NT2/D1 (cell line): ENCODE results near the gene STRBP.
"Not testable (repeated sequence)": the region's sequence is repeated elsewhere in the genome, so short reads cannot be mapped to it uniquely, and the experiment has no call there.

Experiments
- DNase-seq: peaks from one replicate; pipeline ENCODE4 v3.0.0-alpha.2; 2011; ENCODE audit warnings: low read depth, low spot score
- H3K27me3 ChIP-seq: 2 replicates; pipeline ENCODE4 v1.6.0; 2011; ENCODE audit warnings: mild to moderate bottlenecking; ENCODE audit not compliant: insufficient read length, insufficient read depth
- H3K36me3 ChIP-seq: 2 replicates; pipeline ENCODE4 v1.6.1; 2011; ENCODE audit warnings: mild to moderate bottlenecking, low read length, mixed read lengths; ENCODE audit not compliant: insufficient read depth, insufficient read length
- H3K4me1 ChIP-seq: 2 replicates; pipeline ENCODE4 v1.5.1; 2011; ENCODE audit not compliant: insufficient read depth, insufficient read length
- H3K4me3 ChIP-seq: 2 replicates; pipeline ENCODE4 v1.5.1; 2011; ENCODE audit warnings: low read depth; ENCODE audit not compliant: insufficient read length
- H3K9ac ChIP-seq: 2 replicates; pipeline ENCODE4 v1.6.0; 2011; ENCODE audit warnings: low read depth; ENCODE audit not compliant: insufficient read length
- H3K9me3 ChIP-seq: 2 replicates; pipeline ENCODE4 v1.5.1; 2011; ENCODE audit warnings: mild to moderate bottlenecking, low read length; ENCODE audit not compliant: insufficient read depth
- SUZ12 ChIP-seq: IDR thresholded peaks from 2 replicates; pipeline ENCODE4 v1.6.1; 2011; ENCODE audit not compliant: insufficient read length, insufficient read depth; ENCODE audit errors: extremely low read depth
- YY1 ChIP-seq: IDR thresholded peaks from 2 replicates; pipeline ENCODE4 v1.6.1; 2011; ENCODE audit not compliant: insufficient read length, insufficient read depth
- ZNF274 ChIP-seq: IDR thresholded peaks from 2 replicates; pipeline ENCODE4 v1.6.1; 2011; ENCODE audit warnings: mild to moderate bottlenecking, low read depth, low read length

Gene STRBP

GRCh38 chr9:123260340-123260739 is 8.0 kb downstream of the STRBP start:
- Histone ChIP-seq H3K27me3 (no peaks in the 10 kb centered on the region), H3K36me3 (no peaks in the 10 kb centered on the region), H3K9ac (no peak overlapping the region), H3K4me3 (no peak overlapping the region), H3K4me1 (no peaks in the 10 kb centered on the region), H3K9me3 (no peaks in the 10 kb centered on the region)
- DNase-seq, result no peak
- TF ChIP-seq SUZ12 (no peak), YY1 (no peak)

- Histone ChIP-seq H3K36me3 (no peaks in the 10 kb centered on the region), H3K9ac (no peak overlapping the region), H3K4me1 (no peaks in the 10 kb centered on the region), H3K4me3 (no peak overlapping the region), H3K9me3 (no peaks in the 10 kb centered on the region), H3K27me3 (no peaks in the 10 kb centered on the region)
- DNase-seq, result no peak
- no peak for TF ChIP-seq ZNF274
- TF ChIP-seq YY1, result no peak
- TF ChIP-seq SUZ12, result no peak
Measured at GRCh38 chr9:123257276-123257675, 11.1 kb downstream of the STRBP start.

- no peaks in the 10 kb centered on the region for H3K27me3 ChIP-seq
- no peaks in the 10 kb centered on the region for H3K4me1 ChIP-seq
- no peak for DNase-seq
- no peak overlapping the region for H3K4me3 ChIP-seq
- no peak overlapping the region for H3K9ac ChIP-seq
- H3K9me3 ChIP-seq, result no peaks in the 10 kb centered on the region
- TF ChIP-seq ZNF274 (no peak), SUZ12 (no peak), YY1 (no peak)
- no peaks in the 10 kb centered on the region for H3K36me3 ChIP-seq
Measured at GRCh38 chr9:123255718-123256117, 12.7 kb downstream of the STRBP start.

- no peaks in the 10 kb centered on the region for H3K4me1 ChIP-seq
- no peaks in the 10 kb centered on the region for H3K27me3 ChIP-seq
- no peak overlapping the region for H3K9ac ChIP-seq
- no peaks in the 10 kb centered on the region for H3K36me3 ChIP-seq
- H3K9me3 ChIP-seq, result no peaks in the 10 kb centered on the region
- no peak overlapping the region for H3K4me3 ChIP-seq
- no peak for TF ChIP-seq SUZ12
- TF ChIP-seq YY1, result no peak
- no peak for TF ChIP-seq ZNF274
- no peak for DNase-seq
Measured at GRCh38 chr9:123253204-123253603, 15.2 kb downstream of the STRBP start.

GRCh38 chr9:123251741-123252140 is 16.6 kb downstream of the STRBP start:
- DNase-seq, result no peak
- H3K36me3 ChIP-seq, result no peaks in the 10 kb centered on the region
- no peak overlapping the region for H3K4me3 ChIP-seq
- H3K9me3 ChIP-seq, result no peaks in the 10 kb centered on the region
- no peaks in the 10 kb centered on the region for H3K4me1 ChIP-seq
- TF ChIP-seq YY1 (no peak), SUZ12 (no peak), ZNF274 (no peak)
- H3K27me3 ChIP-seq, result no peaks in the 10 kb centered on the region
- no peak overlapping the region for H3K9ac ChIP-seq

GRCh38 chr9:123251324-123251723 is 17.1 kb downstream of the STRBP start:
- DNase-seq, result no peak
- no peak for TF ChIP-seq YY1
- no peak for TF ChIP-seq ZNF274
- TF ChIP-seq SUZ12, result no peak
- Histone ChIP-seq H3K9ac (no peak overlapping the region), H3K27me3 (no peaks in the 10 kb centered on the region), H3K4me3 (no peak overlapping the region), H3K36me3 (no peaks in the 10 kb centered on the region), H3K9me3 (no peaks in the 10 kb centered on the region), H3K4me1 (no peaks in the 10 kb centered on the region)

- no peaks in the 10 kb centered on the region for H3K27me3 ChIP-seq
- no peak overlapping the region for H3K9ac ChIP-seq
Measured at GRCh38 chr9:123250504-123250903, 17.9 kb downstream of the STRBP start.

GRCh38 chr9:123249162-123249561 is 19.2 kb downstream of the STRBP start:
- not testable (repeated sequence) for DNase-seq, H3K4me3 ChIP-seq, H3K9me3 ChIP-seq, H3K36me3 ChIP-seq, H3K4me1 ChIP-seq, H3K27me3 ChIP-seq, H3K9ac ChIP-seq

More at GRCh38 chr9:123250504-123250903, 17.9 kb downstream of the STRBP start:
- DNase-seq, result no peak
- no peaks in the 10 kb centered on the region for H3K4me1 ChIP-seq
- H3K4me3 ChIP-seq, result no peak overlapping the region
- no peaks in the 10 kb centered on the region for H3K36me3 ChIP-seq
- H3K9me3 ChIP-seq, result no peaks in the 10 kb centered on the region
- TF ChIP-seq ZNF274 (no peak), YY1 (no peak), SUZ12 (no peak)
